Neural cell (in vitro differentiated cells): ENCODE data around the gene HOXA2. TPM values are rescaled to one million over a fixed set of nuclear protein-coding genes. Genes with fewer than 3 reads are reported as not detected.

Experiments used
- H2AFZ ChIP-seq: fragments of 200-600, 300-800 bp; sonication (generic), shearing (Covaris generic); 2 replicates; pipeline ENCODE4 v1.6.0; 2014; ENCODE audit warnings: low read depth, mild to moderate bottlenecking, antibody characterized with exemption, low read length, moderate library complexity
- H3F3A ChIP-seq: fragments of 200-600 bp; shearing (Covaris generic); 2 replicates; pipeline ENCODE4 v1.6.1; 2016; ENCODE audit warnings: mild to moderate bottlenecking, moderate library complexity, mixed read lengths, antibody characterized with exemption, low read length; ENCODE audit not compliant: insufficient read depth, poor library complexity, severe bottlenecking
- H3K27ac ChIP-seq: fragments of 200-600, 300-800 bp; sonication (generic), shearing (Covaris generic); 2 replicates; pipeline ENCODE4 v1.5.1; 2014; ENCODE audit warnings: mild to moderate bottlenecking, low read length, moderate library complexity
- H3K27me3 ChIP-seq: fragments of 300-800, 200-600 bp; sonication (generic), shearing (Covaris generic); 2 replicates; pipeline ENCODE4 v1.6.0; 2014; ENCODE audit warnings: mild to moderate bottlenecking, low read depth, low read length, moderate library complexity; ENCODE audit not compliant: insufficient read depth
- H3K36me3 ChIP-seq: fragments of 300-800, 200-600 bp; sonication (generic), shearing (Covaris generic); 2 replicates; pipeline ENCODE4 v1.5.1; 2014; ENCODE audit warnings: mild to moderate bottlenecking, antibody characterized with exemption, low read length, moderate library complexity; ENCODE audit not compliant: insufficient read depth
- H3K4me2 ChIP-seq: fragments of 300-800, 200-600 bp; sonication (generic), shearing (Covaris generic); 2 replicates; pipeline ENCODE4 v1.6.0; 2014; ENCODE audit warnings: mild to moderate bottlenecking, low read length
- H3K4me3 ChIP-seq: fragments of 300-800, 200-600 bp; sonication (generic), shearing (Covaris generic); 2 replicates; pipeline ENCODE4 v1.5.1; 2014; ENCODE audit warnings: mild to moderate bottlenecking, low read length, moderate library complexity
- H3K79me2 ChIP-seq: fragments of 200-600 bp; shearing (Covaris generic); replicated peaks from 2 replicates; pipeline ENCODE4 v1.6.0; 2014; ENCODE audit warnings: mild to moderate bottlenecking, low read length, moderate library complexity; ENCODE audit not compliant: insufficient read depth
- H3K9ac ChIP-seq: fragments of 300-800, 200-600 bp; sonication (generic), shearing (Covaris generic); 2 replicates; pipeline ENCODE4 v1.6.1; 2016; ENCODE audit warnings: mild to moderate bottlenecking, low read length, mixed read lengths
- H3K9me2 ChIP-seq: fragments of 200-600 bp; shearing (Covaris generic); 2 replicates; pipeline ENCODE4 v1.6.1; 2016; ENCODE audit warnings: mild to moderate bottlenecking, low read length, mixed read lengths; ENCODE audit not compliant: insufficient read depth
- H3K9me3 ChIP-seq: fragments of 200-600, 300-800 bp; sonication (generic), shearing (Covaris generic); 2 replicates; pipeline ENCODE4 v1.6.1; 2016; ENCODE audit warnings: mild to moderate bottlenecking, mixed run types, low read length, moderate library complexity, mixed read lengths
- H4K20me1 ChIP-seq: fragments of 200-600 bp; shearing (Covaris generic); 2 replicates; pipeline ENCODE4 v1.6.1; 2016; ENCODE audit warnings: mild to moderate bottlenecking, mixed run types; ENCODE audit not compliant: insufficient read depth
- CTCF ChIP-seq: fragments of 450-650 bp; IDR thresholded peaks from 2 replicates; pipeline ENCODE4 v1.5.1; 2014; ENCODE audit warnings: antibody characterized with exemption, mild to moderate bottlenecking, moderate library complexity; ENCODE audit not compliant: poor library complexity, severe bottlenecking
- EP300 ChIP-seq: fragments of 450-650 bp; conservative IDR thresholded peaks from 2 replicates; pipeline ENCODE4 v1.6.1; 2014; ENCODE audit warnings: antibody characterized with exemption, mild to moderate bottlenecking, moderate library complexity; ENCODE audit not compliant: poor library complexity, severe bottlenecking
- EZH2 ChIP-seq: fragments of 200-600, 300-800 bp; shearing (Covaris generic), sonication (generic); IDR thresholded peaks from 2 replicates; pipeline ENCODE4 v1.6.1; 2014; ENCODE audit warnings: antibody characterized with exemption, low read length, borderline replicate concordance, mild to moderate bottlenecking; ENCODE audit not compliant: insufficient read depth, poor library complexity, severe bottlenecking
- MXI1 ChIP-seq: fragments of 450-650 bp; conservative IDR thresholded peaks from 2 replicates; pipeline ENCODE4 v1.6.1; 2014; ENCODE audit warnings: antibody characterized with exemption, mild to moderate bottlenecking; ENCODE audit not compliant: poor library complexity, severe bottlenecking
- POLR2AphosphoS5 ChIP-seq: IDR thresholded peaks from 2 replicates; pipeline ENCODE4 v1.6.1; 2012
- RAD21 ChIP-seq: fragments of 450-650 bp; conservative IDR thresholded peaks from 2 replicates; pipeline ENCODE4 v1.6.1; 2014; ENCODE audit warnings: antibody characterized with exemption, mild to moderate bottlenecking, moderate library complexity
- SMC3 ChIP-seq: fragments of 450-650 bp; conservative IDR thresholded peaks from 2 replicates; pipeline ENCODE4 v1.6.1; 2014; ENCODE audit warnings: antibody characterized with exemption, mild to moderate bottlenecking, moderate library complexity; ENCODE audit not compliant: poor library complexity
- TAF1 ChIP-seq: IDR thresholded peaks from 2 replicates; pipeline ENCODE4 v1.6.1; 2012; ENCODE audit warnings: low read depth
- polyA plus RNA-seq: library from polyadenylated mRNA; depleted of rRNA; stranded (reverse); fragments of >200 nt; gene quantifications from 2 replicates; pipeline ENCODE4 v1.2.3, GENCODE V29; 2014
- TF ChIP-seq, protein P1 (sequence below): IDR thresholded peaks from 2 replicates; pipeline ENCODE4 v1.6.1; 2012; ENCODE audit warnings: borderline replicate concordance

HOXA2 gene
- polyA plus RNA-seq, 1 donor from 2014 or later, result not detected

GRCh38 chr7:27091941-27092818 lies 10.3 kb downstream of the HOXA2 start:
- H3K36me3 ChIP-seq, result no peaks in the 10 kb centered on the region
- peaks cover 19% of the 10 kb centered on the region for H3K9me3 ChIP-seq
- H3K9me2 ChIP-seq, result no peaks in the 10 kb centered on the region
- H3F3A ChIP-seq, result no peaks in the 10 kb centered on the region
- no peak overlapping the region for H2AFZ ChIP-seq
- H3K4me3 ChIP-seq, result no peak overlapping the region
- H3K27me3 ChIP-seq, result peaks cover 99% of the 10 kb centered on the region
- no peaks in the 10 kb centered on the region for H3K79me2 ChIP-seq
- no peak overlapping the region for H3K27ac ChIP-seq
- no peak overlapping the region for H3K4me2 ChIP-seq
- TF ChIP-seq SMC3, result no peak
- TF ChIP-seq TAF1, result no peak
- TF ChIP-seq POLR2AphosphoS5, result no peak
- TF ChIP-seq, protein P1, sequence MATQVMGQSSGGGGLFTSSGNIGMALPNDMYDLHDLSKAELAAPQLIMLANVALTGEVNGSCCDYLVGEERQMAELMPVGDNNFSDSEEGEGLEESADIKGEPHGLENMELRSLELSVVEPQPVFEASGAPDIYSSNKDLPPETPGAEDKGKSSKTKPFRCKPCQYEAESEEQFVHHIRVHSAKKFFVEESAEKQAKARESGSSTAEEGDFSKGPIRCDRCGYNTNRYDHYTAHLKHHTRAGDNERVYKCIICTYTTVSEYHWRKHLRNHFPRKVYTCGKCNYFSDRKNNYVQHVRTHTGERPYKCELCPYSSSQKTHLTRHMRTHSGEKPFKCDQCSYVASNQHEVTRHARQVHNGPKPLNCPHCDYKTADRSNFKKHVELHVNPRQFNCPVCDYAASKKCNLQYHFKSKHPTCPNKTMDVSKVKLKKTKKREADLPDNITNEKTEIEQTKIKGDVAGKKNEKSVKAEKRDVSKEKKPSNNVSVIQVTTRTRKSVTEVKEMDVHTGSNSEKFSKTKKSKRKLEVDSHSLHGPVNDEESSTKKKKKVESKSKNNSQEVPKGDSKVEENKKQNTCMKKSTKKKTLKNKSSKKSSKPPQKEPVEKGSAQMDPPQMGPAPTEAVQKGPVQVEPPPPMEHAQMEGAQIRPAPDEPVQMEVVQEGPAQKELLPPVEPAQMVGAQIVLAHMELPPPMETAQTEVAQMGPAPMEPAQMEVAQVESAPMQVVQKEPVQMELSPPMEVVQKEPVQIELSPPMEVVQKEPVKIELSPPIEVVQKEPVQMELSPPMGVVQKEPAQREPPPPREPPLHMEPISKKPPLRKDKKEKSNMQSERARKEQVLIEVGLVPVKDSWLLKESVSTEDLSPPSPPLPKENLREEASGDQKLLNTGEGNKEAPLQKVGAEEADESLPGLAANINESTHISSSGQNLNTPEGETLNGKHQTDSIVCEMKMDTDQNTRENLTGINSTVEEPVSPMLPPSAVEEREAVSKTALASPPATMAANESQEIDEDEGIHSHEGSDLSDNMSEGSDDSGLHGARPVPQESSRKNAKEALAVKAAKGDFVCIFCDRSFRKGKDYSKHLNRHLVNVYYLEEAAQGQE, result no peak
- TF ChIP-seq CTCF, result no peak
- no peak for TF ChIP-seq RAD21
- TF ChIP-seq MXI1, result no peak
- no peak for TF ChIP-seq EP300
- TF ChIP-seq EZH2, result no peak
- no peak overlapping the region for H3K9ac ChIP-seq
- no peaks in the 10 kb centered on the region for H4K20me1 ChIP-seq

DNA sequence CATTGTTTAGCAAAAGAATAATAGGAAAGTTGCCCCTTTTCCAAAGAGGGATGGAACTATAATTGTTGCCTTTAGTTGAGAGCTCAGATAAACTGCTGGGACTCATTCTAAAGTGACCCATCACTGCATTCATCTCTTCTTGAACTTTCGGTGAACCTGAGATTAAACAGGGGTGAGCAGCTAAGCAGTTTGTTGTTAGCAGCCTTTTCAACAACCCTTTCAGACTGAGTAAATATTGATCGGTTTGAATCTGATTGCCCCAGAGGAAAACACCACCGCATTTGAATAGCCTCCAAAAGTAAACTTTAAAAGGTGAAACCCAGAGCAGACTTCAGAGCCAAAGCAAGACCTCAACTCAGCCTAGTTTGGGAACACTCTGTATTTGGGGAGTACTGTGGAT lies 11.4 kb downstream of the HOXA2 start:
- no peak overlapping the region for H3K27ac ChIP-seq
- no peak overlapping the region for H3K4me3 ChIP-seq
- no peak overlapping the region for H3K4me2 ChIP-seq

More for the DNA sequence above, 11.4 kb downstream of the HOXA2 start:
- no peaks in the 10 kb centered on the region for H3K36me3 ChIP-seq
- H3K9me2 ChIP-seq, result no peaks in the 10 kb centered on the region
- H2AFZ ChIP-seq, result no peak overlapping the region
- H3K9me3 ChIP-seq, result peaks cover 19% of the 10 kb centered on the region
- peaks cover 99% of the 10 kb centered on the region for H3K27me3 ChIP-seq
- H3F3A ChIP-seq, result no peaks in the 10 kb centered on the region
- TF ChIP-seq EZH2, result no peak
- TF ChIP-seq EP300, result no peak
- TF ChIP-seq, protein P1, result no peak
- TF ChIP-seq TAF1, result no peak
- no peak for TF ChIP-seq MXI1
- TF ChIP-seq CTCF, result no peak
- TF ChIP-seq SMC3, result no peak
- TF ChIP-seq POLR2AphosphoS5, result no peak
- TF ChIP-seq RAD21, result no peak
- H3K79me2 ChIP-seq, result no peaks in the 10 kb centered on the region
- no peak overlapping the region for H3K9ac ChIP-seq
- H4K20me1 ChIP-seq, result no peaks in the 10 kb centered on the region
